IPS-18c (cell line): ENCODE results near the gene OR10H1.
"Not testable (repeated sequence)": the region's sequence is repeated elsewhere in the genome, so short reads cannot be mapped to it uniquely, and the experiment has no call there.

Source experiments
- H3K4me3 ChIP-seq: 2 replicates; pipeline ENCODE4 v1.7.0; 2013; ENCODE audit warnings: low read depth, mild to moderate bottlenecking, low read length, moderate library complexity; ENCODE audit not compliant: insufficient read depth
- H3K9me3 ChIP-seq: one replicate; pipeline ENCODE4 v1.6.1; 2013; ENCODE audit warnings: mild to moderate bottlenecking, low read length, moderate library complexity; ENCODE audit not compliant: control insufficient read depth, insufficient read depth

The OR10H1 gene

DNA sequence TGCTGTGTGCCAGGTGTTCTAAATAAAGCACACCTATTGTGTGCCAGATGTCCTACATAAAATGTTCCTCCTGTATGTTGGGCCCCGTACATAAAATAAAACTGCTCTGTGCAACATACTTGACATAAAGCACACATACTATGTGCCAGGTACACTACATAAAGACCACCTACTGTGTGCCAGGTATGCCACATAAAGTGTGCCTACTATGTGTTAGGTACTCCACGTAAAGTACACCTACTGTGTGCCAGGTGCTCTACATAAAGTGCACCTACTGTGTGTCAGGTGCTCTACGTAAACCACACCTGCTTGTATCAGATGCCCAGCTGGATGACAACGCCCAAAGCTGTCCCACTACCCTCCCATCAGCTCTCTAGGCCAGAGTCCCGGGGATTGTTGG lies 33.8 kb downstream of the OR10H1 start:
- no peak overlapping the region for H3K4me3 ChIP-seq
- peaks cover 13% of the 10 kb centered on the region for H3K9me3 ChIP-seq

DNA sequence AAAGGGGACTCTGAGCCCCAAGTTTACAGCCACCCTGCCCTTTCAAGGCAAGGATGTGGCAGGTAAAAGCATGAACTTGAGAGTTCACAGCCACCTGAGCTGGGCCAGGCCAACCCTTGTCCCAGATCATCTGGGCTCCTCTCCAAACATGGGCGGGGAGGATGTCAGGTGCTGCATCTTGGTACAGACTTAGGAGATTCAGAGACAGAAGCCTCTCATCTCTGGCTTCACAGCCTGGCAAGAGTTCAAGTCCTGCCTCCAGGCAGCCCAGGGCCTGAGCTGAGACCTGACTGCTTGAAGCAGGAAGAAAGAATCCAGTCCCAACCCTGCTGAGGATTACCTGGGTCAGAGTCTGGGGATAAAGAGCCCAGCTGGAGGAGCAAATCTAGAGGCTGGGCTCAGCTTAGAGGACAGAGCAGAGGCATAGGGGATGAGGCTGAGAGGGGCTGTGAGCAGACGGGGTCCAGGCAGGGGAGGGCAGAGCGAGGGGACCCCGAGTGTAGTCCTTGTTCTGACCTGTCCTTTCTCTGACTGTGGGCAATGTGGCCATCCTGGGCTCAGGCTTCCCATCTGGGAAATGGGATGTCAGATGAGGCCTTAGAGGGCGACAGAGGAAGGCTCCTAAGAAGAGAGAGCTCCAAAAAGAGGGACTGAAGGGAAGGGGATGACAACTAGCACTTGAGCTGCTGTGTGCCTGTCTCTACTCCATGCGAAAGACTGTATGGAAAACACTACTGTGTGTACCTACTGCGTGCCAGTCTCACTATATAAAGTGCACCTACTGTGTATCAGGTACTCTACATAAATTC lies 34.6 kb downstream of the OR10H1 start:
- H3K4me3 ChIP-seq = no peak overlapping the region
- peaks cover 17% of the 10 kb centered on the region for H3K9me3 ChIP-seq

DNA sequence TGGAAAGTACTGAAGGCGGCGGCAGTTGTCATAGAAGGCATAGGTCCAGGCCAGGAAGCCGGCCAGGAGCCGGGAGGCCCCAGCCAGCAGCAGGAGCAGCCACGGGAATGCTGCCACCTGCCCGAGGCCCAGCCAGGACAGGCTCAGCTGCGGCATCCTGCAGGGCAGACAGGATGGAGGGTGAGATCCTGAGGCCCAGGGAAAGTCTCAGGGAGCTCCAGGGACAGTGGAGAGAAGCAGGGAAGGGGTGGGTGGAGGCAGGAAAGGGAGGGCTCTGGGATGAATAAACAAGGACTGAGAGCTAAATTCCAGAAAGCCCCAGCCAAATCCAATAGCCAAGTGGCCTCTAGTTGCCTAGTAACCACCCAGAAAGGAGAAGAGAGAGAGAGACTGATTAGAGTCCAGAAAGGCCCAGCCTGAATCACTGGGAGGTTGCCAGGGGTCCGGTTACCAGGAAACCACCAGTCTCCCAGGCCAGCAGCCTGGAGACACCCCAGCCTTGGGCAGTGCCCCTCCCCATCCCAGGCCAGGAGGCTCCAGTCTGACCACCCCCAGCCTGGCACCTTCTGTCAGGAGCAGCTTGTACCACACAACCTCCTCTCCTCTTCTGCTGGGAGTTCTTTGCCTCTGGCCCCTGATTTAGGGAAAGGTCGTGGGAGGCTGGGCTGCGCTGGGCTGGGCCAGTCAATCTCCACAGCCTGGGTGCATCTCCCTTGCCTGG lies 35.5 kb downstream of the OR10H1 start:
- H3K9me3 ChIP-seq = peaks cover 17% of the 10 kb centered on the region
- no peak overlapping the region for H3K4me3 ChIP-seq

DNA sequence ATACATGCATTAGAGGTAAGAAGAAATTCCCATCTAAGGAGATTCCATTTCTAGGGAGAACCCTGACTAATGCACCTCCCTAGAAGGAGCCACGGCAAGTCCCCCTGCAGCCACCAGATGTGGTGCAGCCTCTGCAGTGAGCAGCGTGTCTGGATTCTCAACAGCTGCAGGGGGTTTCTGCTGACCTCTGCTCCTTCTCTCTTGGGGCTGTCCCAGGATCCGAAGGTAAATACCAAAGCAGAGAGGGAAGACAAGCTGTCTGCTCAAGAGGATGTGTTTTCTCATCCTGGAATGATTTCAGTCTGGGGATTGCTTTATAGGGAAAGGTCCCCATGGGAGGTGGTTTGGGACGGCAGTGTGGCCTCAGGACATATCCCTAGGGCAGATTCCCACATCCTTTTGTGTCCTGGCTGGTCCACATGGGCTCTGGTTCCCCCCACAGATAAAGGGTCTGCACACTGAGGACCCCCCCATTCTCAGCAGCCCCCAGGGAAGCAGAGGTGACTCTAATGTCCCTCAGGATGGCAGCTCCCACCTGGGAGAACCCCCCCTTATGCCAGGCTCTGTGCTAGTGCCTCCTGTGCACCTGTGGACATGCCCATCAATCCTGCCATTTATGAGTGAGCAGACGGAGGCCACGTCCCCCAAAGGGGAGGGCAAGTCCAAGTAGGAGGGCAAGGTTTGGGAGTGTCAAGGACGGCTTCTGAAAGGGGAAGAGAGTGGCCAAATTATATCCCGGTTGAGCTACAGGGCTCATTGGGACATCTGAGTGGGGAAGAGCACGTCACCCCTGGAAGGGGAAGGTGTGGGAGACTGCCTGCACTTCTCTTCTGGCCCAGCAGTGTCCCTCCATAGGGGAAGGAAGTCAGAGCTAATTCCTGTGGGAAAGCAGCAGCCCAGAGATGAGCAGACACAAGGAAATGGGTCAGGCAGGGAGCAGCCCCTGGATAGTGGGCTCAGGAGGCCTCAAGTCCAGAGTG lies 38.2 kb downstream of the OR10H1 start:
- Histone ChIP-seq H3K4me3 (no peak overlapping the region), H3K9me3 (peaks cover 22% of the 10 kb centered on the region)

DNA sequence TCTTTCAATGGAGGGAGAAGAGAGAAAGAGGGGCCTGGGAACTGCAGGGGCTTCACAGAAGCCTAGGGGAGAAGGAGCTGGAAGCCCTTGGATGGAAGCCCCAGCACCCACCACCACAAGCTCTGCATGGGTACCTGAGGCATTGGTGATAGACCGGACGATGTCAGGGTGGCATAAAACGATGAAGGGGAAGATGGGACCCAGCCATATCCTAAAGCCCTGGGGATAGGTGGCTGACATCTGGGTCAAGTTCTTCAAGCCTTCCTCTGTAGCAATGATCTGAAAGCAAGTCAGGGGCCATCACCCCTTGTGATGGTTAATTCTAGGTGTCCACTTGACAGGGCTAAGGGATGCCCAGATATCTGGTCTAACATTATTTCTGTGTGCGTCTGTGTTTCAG lies 39.2 kb downstream of the OR10H1 start:
- Histone ChIP-seq H3K4me3 (no peak overlapping the region), H3K9me3 (peaks cover 21% of the 10 kb centered on the region)

DNA sequence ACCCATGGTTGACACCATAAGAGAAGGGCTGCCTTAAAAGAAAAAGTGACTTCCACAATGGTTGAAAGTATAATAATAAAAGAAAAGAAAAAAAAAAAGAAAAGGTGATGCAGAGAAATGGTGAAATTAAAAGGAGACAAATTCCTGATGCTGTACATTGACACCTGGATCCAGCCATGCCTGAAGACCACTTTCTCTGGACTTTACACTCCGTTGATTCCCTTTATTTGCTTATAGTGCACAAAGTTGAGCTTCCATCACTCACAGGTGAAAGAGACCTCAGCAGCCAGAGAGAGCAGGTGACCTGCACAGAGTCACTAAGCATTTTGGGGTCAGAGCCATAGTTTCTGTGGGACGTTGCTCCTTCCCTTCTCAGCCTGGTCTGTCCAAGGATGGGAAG lies 40.2 kb downstream of the OR10H1 start:
- Histone ChIP-seq H3K9me3 (peaks cover 20% of the 10 kb centered on the region), H3K4me3 (no peak overlapping the region)

DNA sequence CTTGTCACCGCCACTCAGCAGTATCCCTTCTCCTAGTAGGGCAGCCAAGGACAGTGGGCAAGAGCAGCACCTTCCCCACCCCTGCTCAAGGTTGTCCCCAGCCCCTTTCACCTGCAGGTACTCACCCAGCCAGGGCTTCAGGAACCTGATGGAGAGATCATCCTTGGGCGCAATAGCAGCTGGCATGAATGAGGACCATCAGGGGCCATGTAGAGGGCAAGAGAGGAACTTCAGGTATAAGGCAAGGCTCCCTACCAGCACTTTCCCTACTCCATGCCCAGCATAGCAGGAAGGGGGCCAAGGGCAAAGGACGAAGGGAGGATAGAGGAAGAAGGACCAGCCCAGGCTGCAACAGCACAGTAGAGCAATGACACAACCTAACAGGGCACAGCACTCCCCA lies 41.3 kb downstream of the OR10H1 start:
- not testable (repeated sequence) for H3K4me3 ChIP-seq
- peaks cover 19% of the 10 kb centered on the region for H3K9me3 ChIP-seq

DNA sequence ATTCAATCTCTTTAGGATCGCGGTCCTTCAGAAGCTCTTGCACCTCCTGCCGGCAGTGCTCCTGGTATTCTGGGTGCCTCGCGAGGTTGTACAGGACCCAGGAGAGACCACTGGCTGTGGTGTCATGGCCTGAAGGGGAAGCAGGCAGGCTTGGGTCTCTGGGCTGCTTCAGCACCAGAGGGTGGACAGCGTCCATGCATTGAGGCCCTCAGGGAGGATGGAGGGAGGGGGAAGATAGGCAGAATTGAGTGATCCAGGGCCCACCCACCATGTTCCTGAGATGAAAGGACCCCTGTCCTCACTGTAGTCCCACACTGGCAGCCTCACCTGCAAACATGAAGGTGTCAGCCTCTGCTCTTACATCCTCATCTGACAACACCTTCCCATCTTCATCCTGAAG lies 45.9 kb downstream of the OR10H1 start:
- peaks cover 9% of the 10 kb centered on the region for H3K9me3 ChIP-seq
- H3K4me3 ChIP-seq = no peak overlapping the region; the same call in 1 of the 2 replicates

DNA sequence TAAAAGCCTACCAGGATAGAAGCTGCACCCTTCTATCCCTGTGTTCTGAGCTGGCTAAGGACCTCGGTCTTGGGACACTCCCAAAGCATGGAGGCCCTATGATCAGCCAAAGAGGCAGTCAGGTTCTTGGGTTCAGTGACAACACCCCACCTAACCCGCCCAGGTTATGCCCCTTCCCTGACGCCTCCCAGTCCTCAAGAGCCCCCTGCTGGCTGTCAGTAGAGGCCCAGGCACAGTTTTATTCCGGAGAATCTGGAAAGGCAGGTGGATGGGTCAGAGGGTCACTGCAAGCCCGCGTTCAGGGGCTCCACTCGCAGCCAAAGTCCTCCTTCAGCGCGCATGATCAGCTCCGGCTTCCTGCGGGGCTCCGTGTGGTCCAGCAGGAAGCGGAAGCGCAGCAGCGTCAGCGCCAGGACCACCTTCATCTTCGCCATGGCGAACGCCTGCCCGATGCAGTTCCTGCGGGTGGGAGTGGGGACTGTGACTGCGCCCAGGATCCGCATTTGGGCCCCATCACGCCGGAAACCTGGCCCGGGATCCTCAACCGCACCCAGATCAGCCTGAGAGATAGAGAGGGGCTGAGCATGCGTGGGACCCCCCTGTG lies 55.4 kb downstream of the OR10H1 start:
- peaks cover 7% of the 10 kb centered on the region for H3K9me3 ChIP-seq
- no peak overlapping the region for H3K4me3 ChIP-seq

DNA sequence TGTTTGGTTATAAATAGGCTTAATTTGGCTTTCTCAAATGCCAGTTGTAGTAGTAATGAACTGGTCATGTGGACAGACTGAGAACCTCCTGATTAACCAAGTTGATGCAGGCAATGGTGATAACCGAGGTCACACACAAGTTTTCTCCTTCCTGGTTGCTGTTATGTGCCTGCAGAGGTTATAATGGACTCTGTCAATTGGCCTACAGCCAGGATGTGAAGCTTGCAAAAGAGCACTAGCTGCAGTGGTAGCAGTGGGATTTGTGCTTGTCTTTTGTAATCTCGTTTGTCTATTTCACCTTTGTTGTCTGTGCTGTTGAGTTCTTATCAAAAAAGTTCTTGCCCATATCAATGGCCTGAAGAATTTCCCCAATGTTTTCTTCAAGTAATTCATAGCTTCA lies 57.1 kb downstream of the OR10H1 start:
- no peak overlapping the region for H3K4me3 ChIP-seq
- H3K9me3 ChIP-seq = peaks cover 7% of the 10 kb centered on the region
